Nephron (organoid): ENCODE results near the gene CPSF3.

Experiments used
- H3K27ac Mint-ChIP-seq, 3 experiments: 2 replicates each; pipeline ENCODE4 v1.8.0; 2020; ENCODE audit warnings: mixed read lengths in 3 of 3, mild to moderate bottlenecking in 2 of 3, moderate library complexity in 1 of 3
- H3K27me3 Mint-ChIP-seq: 2 replicates; pipeline ENCODE4 v1.8.0; 2021; ENCODE audit warnings: low read depth, mild to moderate bottlenecking, moderate library complexity, mixed read lengths
- H3K36me3 Mint-ChIP-seq: 2 replicates; pipeline ENCODE4 v1.8.0; 2020; ENCODE audit warnings: low read depth, mixed read lengths
- H3K4me1 Mint-ChIP-seq: 2 replicates; pipeline ENCODE4 v1.8.0; 2020; ENCODE audit warnings: mixed read lengths
- H3K4me3 Mint-ChIP-seq, 3 experiments: 2 replicates each; pipeline ENCODE4 v1.8.0; 2020; ENCODE audit warnings: mild to moderate bottlenecking in 3 of 3, mixed read lengths in 3 of 3, moderate library complexity in 2 of 3
- H3K9me3 Mint-ChIP-seq: 2 replicates; pipeline ENCODE4 v1.8.0; 2020; ENCODE audit warnings: mixed read lengths
- CTCF ChIP-seq, 3 experiments: fragments of 200-600 bp; sonication (generic); IDR thresholded peaks; one replicate each; pipeline ENCODE4 v1.5.0; 2021; ENCODE audit warnings: antibody characterized with exemption in 3 of 3; ENCODE audit not compliant: unreplicated experiment in 3 of 3

The CPSF3 gene

GRCh38 chr2:9518780-9519179 is 95.3 kb downstream of the CPSF3 start:
- Mint-ChIP-seq H3K36me3 (peaks cover 64% of the 10 kb centered on the region), H3K4me1 (no peaks in the 10 kb centered on the region), H3K9me3 (no peaks in the 10 kb centered on the region), H3K27ac (no peak overlapping the region), H3K4me3 (no peak overlapping the region), H3K27me3 (no peaks in the 10 kb centered on the region)
- no peak for TF ChIP-seq CTCF (IDR thresholded peaks at IDR 0.05; ENCODE audit: unreplicated experiment in 3 of 3)

- Mint-ChIP-seq H3K36me3 (peaks cover 68% of the 10 kb centered on the region), H3K27ac (peak overlapping the region in 2 of 3 experiments; percentile 56 to 69), H3K9me3 (no peaks in the 10 kb centered on the region), H3K27me3 (no peaks in the 10 kb centered on the region), H3K4me1 (no peaks in the 10 kb centered on the region), H3K4me3 (no peak overlapping the region)
- TF ChIP-seq CTCF (IDR thresholded peaks at IDR 0.05; ENCODE audit: unreplicated experiment in 3 of 3): no peak
Observed at GRCh38 chr2:9519250-9519649, 95.8 kb downstream of the CPSF3 start.
